Stimulated activated CD4-positive, alpha-beta T cell treated with anti-CD3 and anti-CD28 coated beads, TNF-alpha, amount 100 ng/mL, for 1 hour (primary cell): ENCODE measurements around the gene PIAS3.
A peak's percentile ranks its signal among the peaks of the same experiment; 100 is the strongest.
"Not testable (repeated sequence)": the region's sequence is repeated elsewhere in the genome, so short reads cannot be mapped to it uniquely, and the experiment has no call there.

Source experiments
- DNase-seq, 3 donors: peaks; one replicate each; pipeline ENCODE4 v3.0.0-alpha.2; 2020; ENCODE audit warnings: low read depth in 3 of 3, low spot score in 1 of 3

PIAS3 gene

GRCh38 chr1:145877923-145878486 lies 19.1 kb upstream of the PIAS3 start:
- DNase-seq: no peak

GRCh38 chr1:145874646-145875045 lies 15.8 kb upstream of the PIAS3 start:
- DNase-seq: no peak

DNA sequence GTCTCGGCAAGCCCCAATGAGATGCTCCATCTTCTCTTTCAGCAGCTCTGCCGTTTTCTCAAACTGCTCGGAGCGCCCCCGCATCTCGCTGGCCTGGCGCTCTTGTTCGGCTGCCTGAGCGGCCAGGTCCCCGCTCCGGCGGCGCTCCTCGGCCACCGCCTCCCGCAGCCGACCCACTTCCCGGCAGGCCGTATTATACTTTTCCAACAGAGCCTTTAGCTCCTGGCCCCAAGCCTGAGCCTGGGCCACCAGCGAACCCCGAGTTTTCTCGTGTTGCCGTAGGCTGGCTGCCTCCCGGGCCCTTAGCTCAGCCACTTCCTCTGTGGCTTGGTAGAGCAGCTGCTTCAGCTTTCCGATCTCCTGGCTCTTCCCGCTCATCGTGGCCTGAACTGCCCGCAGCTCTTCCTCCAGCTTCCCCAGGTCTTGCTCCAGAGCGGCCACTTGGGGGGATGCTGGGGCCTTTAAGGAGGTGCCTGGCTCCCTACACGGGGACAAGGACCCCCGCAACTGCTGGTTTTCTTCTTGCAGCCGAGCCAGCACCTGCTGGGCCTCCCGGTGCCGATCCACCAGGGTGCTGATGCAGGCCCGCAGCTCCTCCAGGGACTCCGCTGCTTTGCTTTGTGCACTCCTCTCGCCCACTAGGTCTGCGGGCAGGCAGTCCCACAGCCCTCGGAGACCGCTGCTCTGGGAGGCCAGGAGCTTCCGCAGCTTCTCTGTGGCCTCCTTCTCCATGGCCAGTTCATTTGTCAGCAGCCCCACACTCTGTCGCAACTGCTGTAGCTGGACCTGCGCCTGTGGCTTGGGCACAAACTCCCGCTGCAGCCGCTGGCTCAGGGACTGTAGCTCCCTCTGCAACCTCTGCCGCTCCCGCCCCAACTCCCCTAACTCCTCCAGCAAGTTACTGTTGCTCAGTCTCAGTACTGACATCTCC lies 13.4 kb upstream of the PIAS3 start:
- DNase-seq: peak in 1 of 3 donors; percentile 8

GRCh38 chr1:145868232-145868631 lies 9.4 kb upstream of the PIAS3 start:
- no peak for DNase-seq

DNA sequence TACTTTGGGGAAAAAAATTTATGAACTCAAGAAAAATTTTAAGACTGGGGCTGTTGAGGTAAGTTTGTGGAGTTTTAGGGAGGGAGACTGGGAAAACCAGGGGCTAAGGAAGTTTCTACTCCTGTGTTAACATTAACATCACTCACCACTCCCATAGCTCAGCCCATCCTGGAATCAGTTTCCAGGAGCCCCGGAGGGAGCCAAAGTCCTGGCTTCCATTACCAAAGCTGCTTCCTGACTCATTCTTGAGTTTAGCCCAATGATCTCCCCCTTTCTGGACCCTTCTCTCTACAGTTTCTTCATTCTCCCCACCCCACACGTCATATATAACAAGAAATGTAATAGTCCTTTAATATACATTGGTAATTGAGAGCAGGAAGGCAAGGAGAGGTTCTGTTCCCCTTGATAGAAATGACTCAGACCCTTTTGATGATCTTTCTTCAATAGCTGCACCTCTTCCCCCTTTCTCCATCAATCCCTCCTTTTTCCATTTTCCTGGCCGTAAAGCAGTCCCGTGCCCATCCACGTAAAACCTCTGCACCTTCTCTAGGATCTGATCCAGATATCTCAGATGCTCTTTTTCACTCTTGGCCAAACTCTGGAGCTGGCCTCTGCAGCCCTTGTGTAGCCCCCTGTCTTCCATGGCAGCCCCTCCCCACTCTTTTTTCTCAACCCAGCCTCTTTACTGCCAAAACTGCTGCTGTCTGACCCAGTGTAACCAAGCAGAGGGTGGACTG lies 4.6 kb upstream of the PIAS3 start:
- DNase-seq: no peak

GRCh38 chr1:145859491-145860023 lies 676 bp upstream of the PIAS3 start:
- peak; percentile 29 to 64 (median 48) for DNase-seq

GRCh38 chr1:145858238-145858900 lies 512 bp downstream of the PIAS3 start:
- peak in 2 of 3 donors; percentile 25 to 42 for DNase-seq

DNA sequence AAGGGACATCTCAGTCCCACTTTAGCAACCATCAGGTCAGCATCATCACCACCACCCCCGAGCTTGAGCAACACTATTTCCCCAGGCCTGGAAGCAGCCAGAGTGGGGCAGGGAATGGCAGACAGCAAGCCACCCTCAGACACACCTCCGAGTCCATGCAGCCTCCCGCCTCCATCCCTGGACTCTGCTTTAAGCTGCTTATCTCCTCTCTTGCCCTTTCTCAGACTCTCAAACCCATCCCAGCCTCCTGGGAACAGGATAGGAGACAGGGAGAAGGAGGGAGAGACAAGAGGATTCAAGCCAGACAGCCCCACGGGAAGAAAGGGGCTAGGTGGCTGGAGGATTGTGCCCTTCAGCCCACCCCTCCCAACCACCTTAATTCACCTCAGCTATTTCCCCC lies 1.7 kb downstream of the PIAS3 start:
- no peak for DNase-seq

DNA sequence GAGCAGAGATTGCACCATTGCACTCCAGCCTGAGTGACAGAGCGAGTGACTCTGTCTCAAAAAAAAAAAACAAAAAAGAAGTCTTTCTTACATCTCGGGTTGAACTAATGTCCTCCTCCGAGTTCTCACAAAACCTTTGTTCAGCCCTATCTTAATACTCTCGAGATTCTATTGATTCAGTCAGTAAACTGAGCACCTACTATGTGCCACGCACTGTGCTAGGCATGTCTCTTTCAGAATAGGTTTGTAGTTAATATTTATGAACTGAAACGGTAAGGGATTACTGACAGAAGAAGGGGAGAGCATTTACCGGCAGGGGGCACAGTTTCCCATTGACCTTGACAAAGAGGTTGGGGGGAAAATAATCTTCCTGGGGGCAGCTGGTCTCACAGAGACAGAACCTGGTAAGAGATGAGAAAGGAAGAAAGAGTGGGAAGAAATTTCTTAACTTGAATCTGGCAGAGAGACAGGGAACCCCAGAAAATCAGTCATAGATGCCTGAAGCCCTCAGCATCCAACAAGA lies 3.4 kb downstream of the PIAS3 start:
- DNase-seq: no peak

DNA sequence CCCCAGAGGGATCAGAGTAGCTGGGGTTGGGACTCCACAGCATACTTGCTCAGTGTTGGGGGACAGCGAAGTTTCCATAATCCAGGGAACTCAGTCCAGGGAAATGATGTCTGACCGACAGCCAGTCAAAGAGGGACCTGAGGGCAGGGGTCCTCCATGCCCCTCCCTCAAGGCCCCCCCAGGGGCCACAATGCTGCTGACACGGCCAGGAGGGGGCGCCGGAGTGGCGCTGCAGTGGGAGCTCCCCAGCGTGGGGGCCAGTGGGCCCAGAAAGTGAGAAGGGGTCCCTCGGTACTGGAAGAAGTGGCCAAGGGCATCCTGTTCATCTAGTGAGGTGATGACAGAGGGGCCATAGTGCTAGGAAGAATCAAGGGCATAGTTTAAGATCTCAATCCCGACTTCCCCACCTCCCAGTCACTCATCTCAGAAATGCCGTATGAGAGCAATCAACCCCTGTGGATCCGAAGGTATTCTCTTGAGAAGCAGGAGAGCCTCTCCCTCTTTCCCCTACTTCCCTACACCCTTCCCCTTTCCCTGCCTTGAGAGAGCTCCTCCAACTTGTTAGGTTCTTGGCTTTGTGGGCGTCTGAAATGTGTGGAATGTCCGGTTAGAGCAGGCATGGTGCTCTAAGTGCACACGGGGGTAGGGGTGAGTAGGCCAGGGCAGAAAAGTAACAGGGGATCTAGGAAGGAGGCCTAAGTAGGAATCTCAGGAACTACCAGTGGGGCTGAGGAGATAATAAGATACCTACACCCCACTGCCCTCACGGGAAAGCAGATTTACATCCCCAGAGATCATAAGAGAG lies 9.3 kb downstream of the PIAS3 start:
- DNase-seq: no peak

GRCh38 chr1:145847827-145848226 lies 11.1 kb downstream of the PIAS3 start:
- no peak for DNase-seq

DNA sequence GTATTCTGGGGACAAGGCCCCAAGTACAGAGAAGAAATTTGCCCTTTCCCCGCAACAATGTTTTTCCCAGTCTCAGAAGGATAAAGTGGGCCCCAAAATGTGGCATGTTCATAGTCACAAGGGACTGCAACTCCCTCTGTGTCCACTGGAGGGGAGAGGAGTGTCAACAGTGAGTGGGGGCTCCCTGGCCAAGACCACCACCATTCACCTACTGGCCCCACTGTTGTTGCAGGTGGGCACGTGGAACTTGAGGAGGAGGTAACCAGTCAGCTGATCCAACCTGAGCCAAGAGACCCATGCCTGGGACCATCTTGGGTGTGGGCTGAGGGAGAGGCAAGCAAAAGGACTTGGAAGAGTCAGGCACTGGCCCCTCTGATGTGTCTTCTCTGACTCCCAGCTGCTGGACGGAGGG lies 12.7 kb downstream of the PIAS3 start:
- no peak for DNase-seq

GRCh38 chr1:145845514-145846161 lies 13.2 kb downstream of the PIAS3 start, which contains the start of gene NUDT17:
Gene NUDT17 (plus strand): TSS chr1:145845630. CDS start chr1:145845641, 11 bp downstream.
- peak; percentile 44 to 67 (median 47) for DNase-seq

- DNase-seq: no peak
These were observed 13.8 kb downstream of the PIAS3 start for GRCh38 chr1:145845144-145845513.

DNA sequence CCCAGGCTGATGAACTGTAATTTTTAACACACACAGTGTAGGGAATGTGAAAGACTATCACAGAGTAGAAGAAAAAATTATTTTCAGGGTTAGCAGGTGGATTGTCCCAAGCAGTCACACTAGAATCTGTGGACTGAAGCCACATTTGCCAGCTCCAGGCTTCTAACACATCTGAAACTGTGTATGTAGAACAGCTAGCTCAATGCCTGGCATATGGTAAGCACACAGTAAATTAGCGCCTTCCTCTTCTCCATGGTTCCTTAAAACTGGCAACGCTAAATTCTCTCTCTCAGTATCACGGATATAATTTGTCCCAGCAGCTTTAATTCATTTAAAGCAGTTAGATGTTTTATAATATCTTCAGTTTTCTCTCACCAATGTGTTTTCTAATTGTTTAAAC lies 15.8 kb downstream of the PIAS3 start:
- no peak for DNase-seq

GRCh38 chr1:145837656-145838055 lies 21.2 kb downstream of the PIAS3 start:
- DNase-seq: no peak

DNA sequence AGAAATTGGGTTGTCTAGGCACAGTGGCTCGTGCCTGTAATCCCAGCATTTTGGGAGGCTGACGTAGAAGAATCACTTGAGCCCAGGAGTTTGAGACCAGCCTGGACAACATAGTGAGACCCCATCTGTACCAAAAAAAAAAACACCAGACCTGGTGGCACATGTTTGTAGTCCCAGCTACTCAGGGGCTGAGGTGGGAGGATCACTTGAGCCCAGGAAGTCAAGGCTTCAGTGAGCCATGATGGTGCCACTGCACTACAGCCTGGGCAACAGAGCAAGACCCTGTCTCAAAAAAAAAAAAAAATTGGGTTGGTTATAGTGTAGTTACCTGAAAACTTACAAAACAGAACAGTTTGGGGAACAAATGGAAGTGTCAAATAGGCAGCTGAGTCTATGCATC lies 28.1 kb downstream of the PIAS3 start:
- not testable (repeated sequence) for DNase-seq

GRCh38 chr1:145828367-145829026 lies 30.4 kb downstream of the PIAS3 start:
- no peak for DNase-seq

GRCh38 chr1:145827966-145828365 lies 30.9 kb downstream of the PIAS3 start:
- DNase-seq: no peak
